Motor neuron (in vitro differentiated cells): ENCODE results near the gene MMRN2. TPM values are rescaled to one million over a fixed set of nuclear protein-coding genes. Genes with fewer than 3 reads are reported as not detected.

Experiments
- ATAC-seq, 8 experiments: fragments of 200-7000 bp; cut with Tn5 transposase; replicated peaks in 6 of 8; 2 replicates each; pipeline ENCODE4 v1.8.0; 2021; ENCODE audit warnings: mild to moderate bottlenecking in 8 of 8, moderate library complexity in 8 of 8
- H3K27ac ChIP-seq, 2 donors: fragments of 250-450 bp; sonication (Bioruptor Pico); 2 replicates each; pipeline ENCODE4 v1.9.0; 2021; ENCODE audit warnings: antibody characterized with exemption in 2 of 2, mild to moderate bottlenecking in 2 of 2, moderate library complexity in 1 of 2
- H3K4me1 ChIP-seq, 2 donors: fragments of 250-450 bp; sonication (Bioruptor Pico); replicated peaks in 1 of 2; 2 replicates each; pipeline ENCODE4 v1.6.1; 2021; ENCODE audit warnings: antibody characterized with exemption in 2 of 2, mild to moderate bottlenecking in 2 of 2, moderate library complexity in 1 of 2
- H3K4me3 ChIP-seq, 5 donors: fragments of 250-450 bp; sonication (Bioruptor Pico); 2 replicates each; pipeline ENCODE4 v1.9.0; 2021; ENCODE audit warnings: antibody characterized with exemption in 5 of 5, mild to moderate bottlenecking in 5 of 5, moderate library complexity in 4 of 5
- WGBS, 10 experiments: fragments of 450-650 bp; shearing (Covaris generic); methylation state at CpG; one replicate each; pipeline ENCODE4 v1.0.0; 2022; 5-methylcytosine and 5-hydroxymethylcytosine counted together
- in situ Hi-C, 9 experiments: fragments of 400-800 bp; cut with MboI; loops; one replicate each; pipeline ENCODE4 v1.15.0; 2021; ENCODE audit warnings: low sequenced_read_pairs in 9 of 9, low pct_unique_long_range_greater_than_20kb in 2 of 9; ENCODE audit not compliant: unreplicated experiment in 9 of 9
- total RNA-seq, 8 experiments: library from RNA; unstranded; fragments of 300-600 nt; gene quantifications; 2 replicates each; pipeline versions ENCODE4 v1.2.3 to v1.2.4, GENCODE V29; 2022

Gene MMRN2
- total RNA-seq, 8 experiments from 2014 or later: 0.86 to 26.6 (median 3.0) TPM

- 41 to 81% (median 73%) methylated on average over 1 to 7 of the region's 11 CpGs; no CpG with 5 or more reads in 2 of the 10 experiments for WGBS, 10 experiments
- H3K4me1 ChIP-seq: peaks cover 26 to 38% of the 10 kb centered on the region in 2 donors
These were observed 8.7 kb upstream of the MMRN2 start for GRCh38 chr10:86965986-86966654.

GRCh38 chr10:86964847-86965190, 7.4 kb upstream of the MMRN2 start:
- WGBS, 10 experiments: 92 to 100% (median 100%) methylated on average over 1 to 2 of the region's 2 CpGs; no CpG with 5 or more reads in 4 of the 10 experiments
- H3K27ac ChIP-seq: no peak overlapping the region
- peaks cover 32 to 38% of the 10 kb centered on the region in 2 donors for H3K4me1 ChIP-seq
- no peak overlapping the region for H3K4me3 ChIP-seq
- in situ Hi-C loops: no loop called here
- no peak for ATAC-seq

More at GRCh38 chr10:86965986-86966654, 8.7 kb upstream of the MMRN2 start:
- Histone ChIP-seq H3K4me3 (no peak overlapping the region), H3K27ac (peak overlapping the region; percentile 16 to 68)
- ATAC-seq: peak in 1 of 8 experiments; percentile 1
- in situ Hi-C loops: no loop called here

- ATAC-seq: peak in 1 of 8 experiments; percentile 3
- H3K4me1 ChIP-seq: peaks cover 34 to 38% of the 10 kb centered on the region in 2 donors
- no peak overlapping the region for H3K27ac ChIP-seq
- no peak overlapping the region for H3K4me3 ChIP-seq
- 40 to 100% (median 83%) methylated on average over 1 to 5 of the region's 13 CpGs; no CpG with 5 or more reads in 2 of the 10 experiments for WGBS, 10 experiments
- in situ Hi-C loops: no loop called here
These were observed 6.8 kb upstream of the MMRN2 start for GRCh38 chr10:86964061-86964846.

- 100% methylated on average over 1 of the region's 12 CpGs; no CpG with 5 or more reads in 9 of the 10 experiments for WGBS, 10 experiments
- Histone ChIP-seq H3K4me3 (no peak overlapping the region), H3K27ac (no peak overlapping the region), H3K4me1 (peaks cover 34 to 44% of the 10 kb centered on the region in 2 donors)
- ATAC-seq: no peak
- in situ Hi-C loops: no loop called here
These were observed 6.0 kb upstream of the MMRN2 start for GRCh38 chr10:86963341-86963919.

- Histone ChIP-seq H3K4me1 (peaks cover 37 to 48% of the 10 kb centered on the region in 2 donors), H3K4me3 (no peak overlapping the region), H3K27ac (no peak overlapping the region)
- WGBS, 10 experiments: no CpG with 5 or more reads among the region's 7 CpGs
- in situ Hi-C loops: no loop called here
- ATAC-seq: no peak
These were observed 5.5 kb upstream of the MMRN2 start for GRCh38 chr10:86962981-86963310.

- in situ Hi-C loops: no loop called here
- 80 to 100% methylated on average over 1 to 2 of the region's 7 CpGs; no CpG with 5 or more reads in 8 of the 10 experiments for WGBS, 10 experiments
These were observed 4.9 kb upstream of the MMRN2 start for GRCh38 chr10:86962136-86962980.

GRCh38 chr10:86961481-86962091, 4.2 kb upstream of the MMRN2 start:
- H3K27ac ChIP-seq: no peak overlapping the region
- H3K4me1 ChIP-seq: peaks cover 45 to 54% of the 10 kb centered on the region in 2 donors
- no peak for ATAC-seq
- 30 to 100% (median 80%) methylated on average over 1 to 6 of the region's 12 CpGs; no CpG with 5 or more reads in 5 of the 10 experiments for WGBS, 10 experiments
- in situ Hi-C loops: no loop called here
- H3K4me3 ChIP-seq: no peak overlapping the region

More at GRCh38 chr10:86962136-86962980, 4.9 kb upstream of the MMRN2 start:
- peaks cover 43 to 54% of the 10 kb centered on the region in 2 donors for H3K4me1 ChIP-seq
- H3K4me3 ChIP-seq: no peak overlapping the region
- no peak overlapping the region for H3K27ac ChIP-seq
- ATAC-seq: no peak

GRCh38 chr10:86960863-86961434, 3.5 kb upstream of the MMRN2 start:
- WGBS, 10 experiments: 0 to 92% (median 60%) methylated on average over 1 to 3 of the region's 9 CpGs; no CpG with 5 or more reads in 5 of the 10 experiments
- Histone ChIP-seq H3K4me1 (peaks cover 45 to 54% of the 10 kb centered on the region in 2 donors), H3K27ac (peak overlapping the region; percentile 31 to 63), H3K4me3 (peak overlapping the region in 2 of 5 donors; percentile 5 to 45)
- in situ Hi-C loops: no loop called here
- ATAC-seq: peak in 1 of 8 experiments; percentile 10

GRCh38 chr10:86960003-86960862, 2.8 kb upstream of the MMRN2 start:
- 14 to 88% (median 78%) methylated on average over 1 to 10 of the region's 37 CpGs; no CpG with 5 or more reads in 4 of the 10 experiments for WGBS, 10 experiments
- in situ Hi-C loops: no loop called here
- Histone ChIP-seq H3K4me3 (peak overlapping the region in 2 of 5 donors; percentile 5 to 45), H3K4me1 (peaks cover 47 to 58% of the 10 kb centered on the region in 2 donors), H3K27ac (peak overlapping the region; percentile 95 to 97)
- ATAC-seq: peak; percentile 36 to 91 (median 48)

GRCh38 chr10:86959737-86960002, 2.3 kb upstream of the MMRN2 start:
- WGBS, 10 experiments: 80% methylated on average over 1 of the region's 2 CpGs; no CpG with 5 or more reads in 9 of the 10 experiments
- Histone ChIP-seq H3K4me3 (peak overlapping the region in 3 of 5 donors; percentile 33 to 45 (median 34)), H3K27ac (peak overlapping the region; percentile 95 to 97), H3K4me1 (peaks cover 53 to 63% of the 10 kb centered on the region in 2 donors)
- ATAC-seq: no peak
- in situ Hi-C loops: no loop called here

- Histone ChIP-seq H3K4me1 (peaks cover 56 to 67% of the 10 kb centered on the region in 2 donors), H3K27ac (peak overlapping the region; percentile 95 to 97), H3K4me3 (peak overlapping the region; percentile 19 to 45 (median 33))
- ATAC-seq: peak in 7 of 8 experiments; percentile 10 to 57 (median 50)
- WGBS, 10 experiments: 18 to 63% (median 46%) methylated on average over 2 of the region's 16 CpGs; no CpG with 5 or more reads in 7 of the 10 experiments
- in situ Hi-C loops: no loop called here
These were observed 1.7 kb upstream of the MMRN2 start for GRCh38 chr10:86958901-86959736.
